Activated CD8-positive, alpha-beta memory T cell treated with anti-CD3 and anti-CD28 coated beads, Interleukin-2, amount 50 U/mL, for 1 hour (primary cell): ENCODE results near the gene FCN3.
"Not testable (repeated sequence)": the region's sequence is repeated elsewhere in the genome, so short reads cannot be mapped to it uniquely, and the experiment has no call there.

Experiments
- DNase-seq: peaks from one replicate; pipeline ENCODE4 v3.0.0-alpha.2; 2020; ENCODE audit errors: extremely low read depth

FCN3 gene

GRCh38 chr1:27399251-27400025 is 24.8 kb upstream of the FCN3 start:
- no peak for DNase-seq

DNA sequence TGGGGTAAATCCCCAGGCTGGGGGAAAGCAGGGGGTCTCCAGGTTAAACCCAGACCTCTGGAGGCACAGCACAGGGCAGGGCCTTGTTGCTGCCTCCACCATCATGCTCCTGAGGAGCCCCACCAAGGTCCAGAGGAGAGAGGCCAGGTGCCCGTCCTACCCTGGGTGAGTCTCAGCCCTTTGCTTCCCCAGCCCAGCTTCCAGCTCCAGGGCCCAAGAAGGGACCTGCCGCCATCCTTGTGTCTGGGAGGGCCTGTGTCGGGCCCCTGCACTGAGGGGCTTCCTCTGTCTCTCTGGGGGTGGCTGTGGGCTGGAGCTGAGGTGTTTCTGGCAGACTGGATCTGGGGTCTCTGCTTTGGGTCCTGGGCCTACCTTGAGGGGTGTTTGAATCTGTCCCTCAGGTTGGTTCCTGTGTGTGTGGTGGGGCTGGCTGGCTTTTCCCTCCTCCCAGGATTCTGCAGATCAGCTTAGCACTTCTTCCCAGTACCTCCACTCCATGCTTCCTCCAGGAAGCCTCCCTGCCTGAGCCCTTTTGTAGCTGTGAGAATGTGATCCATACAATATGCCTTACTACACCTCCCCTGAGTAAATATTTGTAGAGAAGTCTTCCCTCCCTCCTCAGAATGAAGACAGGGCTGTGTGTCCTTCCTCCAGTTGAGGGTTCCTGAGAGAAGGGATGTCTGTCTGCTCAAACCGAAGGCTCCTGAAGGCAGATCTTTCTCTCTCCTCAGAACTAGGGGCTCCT is 24.0 kb upstream of the FCN3 start:
- DNase-seq: no peak

DNA sequence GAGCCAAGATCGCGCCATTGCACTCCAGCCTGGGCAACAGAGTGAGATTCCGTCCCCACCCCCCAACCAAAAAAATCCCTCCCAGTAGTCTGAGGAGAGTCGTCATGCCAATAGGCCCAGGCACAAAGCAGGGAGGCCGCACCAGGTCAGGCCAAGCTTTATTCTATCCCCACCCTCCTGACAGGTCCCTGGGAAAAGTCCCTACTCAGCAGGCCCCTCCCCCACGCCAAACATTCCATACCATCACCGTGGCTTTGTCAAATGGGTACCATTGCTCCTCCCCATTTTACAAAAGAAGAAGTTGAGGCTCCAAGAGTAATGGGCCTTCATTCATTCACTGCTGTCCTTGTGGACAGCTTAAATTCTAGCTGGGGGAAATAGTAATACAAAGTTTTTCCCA is 23.1 kb upstream of the FCN3 start:
- DNase-seq: no peak

DNA sequence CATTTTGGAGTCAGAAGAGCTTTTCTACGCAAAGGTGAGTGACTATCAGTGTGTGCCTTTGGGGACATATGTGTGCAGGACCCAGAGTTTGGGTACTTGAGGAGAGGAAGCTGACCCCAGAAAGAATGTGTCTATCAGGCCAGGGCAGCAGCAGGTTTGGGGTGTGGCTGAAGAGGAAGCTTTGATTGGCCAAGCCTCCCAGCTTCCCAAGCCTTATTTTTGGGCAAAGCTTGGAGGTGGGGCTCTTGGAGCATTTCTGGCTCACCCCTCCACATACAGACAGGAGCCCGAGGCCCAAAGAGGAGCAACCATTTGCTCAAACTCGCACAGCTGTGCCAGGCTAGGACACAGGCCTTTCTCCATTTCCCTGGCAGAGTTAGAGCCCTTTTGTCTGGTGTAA is 22.5 kb upstream of the FCN3 start:
- no peak for DNase-seq

GRCh38 chr1:27395441-27396195 is 21.0 kb upstream of the FCN3 start:
- peak; percentile 39 for DNase-seq

- DNase-seq: no peak
These were observed 20.3 kb upstream of the FCN3 start for GRCh38 chr1:27394925-27395324.

- no peak for DNase-seq
These were observed 19.6 kb upstream of the FCN3 start for GRCh38 chr1:27394282-27394658.

- no peak for DNase-seq
These were observed 19.1 kb upstream of the FCN3 start for GRCh38 chr1:27393641-27394281.

- no peak for DNase-seq
These were observed 18.4 kb upstream of the FCN3 start for GRCh38 chr1:27392778-27393635.

- peak; percentile 86 for DNase-seq
These were observed 17.6 kb upstream of the FCN3 start, which contains the start of gene GPR3 for GRCh38 chr1:27392096-27392777. TSS of gene GPR3 (plus strand) at chr1:27392622. CDS start at chr1:27393799, 1,177 bp downstream.

DNA sequence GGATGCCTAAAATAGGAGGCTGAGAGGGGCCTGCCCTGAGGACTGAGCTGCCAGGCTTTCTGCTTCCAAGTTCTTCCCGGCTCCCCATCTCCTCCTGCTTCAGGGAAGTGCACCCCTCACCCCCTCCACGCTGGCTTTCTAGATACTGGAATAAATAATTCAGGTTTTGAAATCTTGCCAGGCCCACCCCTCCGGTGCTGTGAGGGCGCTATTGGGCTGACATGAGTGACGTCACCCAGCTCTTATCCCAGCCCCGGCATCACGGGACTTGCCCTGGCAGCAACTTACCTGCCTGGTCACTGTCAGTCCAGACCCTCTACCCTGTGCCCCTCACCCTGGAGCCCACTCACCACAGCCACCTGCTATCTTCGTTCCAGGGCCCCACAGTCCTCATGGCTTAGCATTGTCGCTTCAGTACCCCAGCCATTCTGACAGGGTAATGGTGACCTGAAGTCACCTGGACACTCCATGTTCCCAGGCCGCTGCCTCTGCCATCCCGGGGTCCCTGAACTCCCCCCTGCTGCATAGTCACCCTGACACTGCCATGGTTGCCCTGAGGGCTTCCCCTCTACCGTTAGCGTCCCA is 17.0 kb upstream of the FCN3 start:
- DNase-seq: no peak

- no peak for DNase-seq
These were observed 13.8 kb upstream of the FCN3 start for GRCh38 chr1:27388337-27389005.

DNA sequence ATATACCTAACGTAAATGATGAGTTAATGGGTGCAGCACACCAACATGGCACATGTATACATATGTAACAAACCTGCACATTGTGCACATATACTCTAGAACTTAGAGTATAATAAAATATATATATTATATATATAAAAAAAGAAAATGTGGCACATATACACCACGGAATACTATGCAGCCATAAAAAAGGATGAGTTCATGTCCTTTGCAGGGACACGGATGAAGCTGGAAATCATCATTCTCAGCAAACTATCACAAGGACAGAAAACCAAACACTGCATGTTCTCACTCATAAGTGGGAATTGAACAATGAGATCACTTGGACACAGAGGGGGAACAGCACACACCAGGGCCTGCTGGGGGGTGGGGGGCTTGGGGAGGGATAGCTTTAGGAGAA is 10.2 kb upstream of the FCN3 start:
- not testable (repeated sequence) for DNase-seq

GRCh38 chr1:27383661-27384060 is 9.0 kb upstream of the FCN3 start:
- DNase-seq: no peak

DNA sequence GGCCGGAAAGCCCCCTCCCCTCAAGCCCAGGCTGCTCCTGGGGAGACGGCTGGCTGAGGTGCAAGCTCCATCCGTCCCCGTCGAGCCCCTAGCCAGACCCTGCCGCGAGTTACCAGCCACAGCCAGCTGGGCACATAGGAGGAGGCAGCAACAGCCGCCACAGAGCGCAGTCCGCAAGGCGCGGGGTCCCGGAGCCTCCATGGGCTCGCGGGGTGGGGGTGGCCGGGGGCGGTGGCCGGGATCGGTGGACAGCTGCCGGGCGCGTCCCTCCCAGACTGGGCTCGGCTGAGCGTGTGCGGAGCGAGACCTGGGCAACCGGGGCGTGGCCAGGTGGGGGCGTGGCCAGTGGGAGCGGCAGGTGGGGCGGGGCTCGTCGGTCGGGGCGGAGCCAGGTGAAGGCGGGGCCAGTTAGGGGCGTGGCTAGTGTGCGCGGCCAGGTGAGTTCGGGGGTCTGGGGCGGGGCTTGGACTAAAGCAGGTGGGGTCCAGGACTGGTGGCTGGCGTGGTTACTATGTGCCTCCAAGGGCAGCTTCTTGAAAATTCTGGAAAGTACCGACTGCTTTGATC is 8.5 kb upstream of the FCN3 start, which contains the start of gene CD164L2:
TSS of gene CD164L2 (minus strand) at position 295 of the 567 bp plus-strand sequence. CDS start at position 201, 94 bp downstream.
- no peak for DNase-seq

GRCh38 chr1:27381969-27382762 is 7.5 kb upstream of the FCN3 start:
- no peak for DNase-seq

DNA sequence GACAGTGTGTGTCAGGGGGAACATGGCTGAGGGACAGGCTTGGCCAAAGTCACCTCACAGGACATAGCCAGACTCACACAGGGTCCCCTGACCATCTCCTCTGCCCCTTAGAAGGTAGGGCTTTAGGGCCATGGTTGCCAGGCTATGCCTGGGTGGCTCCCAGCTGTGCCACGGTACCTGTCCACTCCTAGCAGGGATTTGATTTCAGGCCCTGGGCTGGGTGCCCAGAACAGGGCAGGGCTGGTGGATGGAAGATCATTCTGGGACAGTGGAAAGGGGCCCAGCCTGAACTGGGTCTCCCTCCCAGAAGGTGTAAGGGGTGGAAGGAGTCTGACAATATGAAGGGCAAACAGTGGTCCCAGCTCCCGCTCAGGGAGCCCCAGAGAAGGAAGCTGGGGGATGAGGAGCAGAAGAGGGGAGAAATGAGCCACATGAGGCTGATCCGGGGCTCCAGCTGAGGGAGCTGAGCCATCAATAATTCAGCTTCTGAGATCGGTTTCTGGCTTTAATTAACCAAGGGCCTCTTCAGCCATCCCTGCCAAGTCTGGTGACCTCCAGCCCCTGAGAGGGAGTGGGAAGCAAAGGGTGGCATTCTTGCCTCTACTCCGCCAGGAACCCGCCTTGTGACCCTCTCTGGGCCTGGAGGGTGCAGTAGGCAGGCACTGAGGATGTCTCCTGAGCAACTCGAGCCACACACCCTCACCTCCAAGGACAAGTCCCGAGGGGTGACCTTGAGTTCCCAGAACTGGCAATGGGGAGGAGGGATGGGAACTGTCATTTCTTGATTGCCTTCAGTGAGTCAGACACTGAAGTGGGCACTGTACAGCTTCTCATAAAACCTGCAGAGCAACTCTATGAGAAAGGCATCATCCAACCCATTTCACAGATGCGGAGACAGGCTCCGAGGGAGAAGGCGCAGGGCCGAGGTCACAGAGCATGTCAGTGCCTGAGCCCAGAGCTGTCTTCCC is 6.4 kb upstream of the FCN3 start:
- no peak for DNase-seq
